GM23338 (cell line): Measurements from ENCODE around the gene PHC1. TPM values are rescaled to one million over a fixed set of nuclear protein-coding genes. Genes with fewer than 3 reads are reported as not detected.

Experiments used
- ATAC-seq: fragments of 200-7000 bp; cut with Tn5 transposase; 3 replicates; pipeline ENCODE4 v1.9.1; 2020
- DNase-seq: peaks from one replicate; pipeline ENCODE4 v3.0.0-alpha.2; 2015; ENCODE audit warnings: low spot score
- H2AFZ ChIP-seq: fragments of 200-600 bp; sonication (generic); 2 replicates; pipeline ENCODE4 v1.8.0; 2016; ENCODE audit warnings: antibody characterized with exemption, mild to moderate bottlenecking, moderate library complexity
- H3F3A ChIP-seq: fragments of 200-600 bp; sonication (generic); replicated peaks from 2 replicates; pipeline ENCODE4 v1.8.0; 2017; ENCODE audit warnings: antibody characterized with exemption, mixed run types, low read depth
- H3K27ac ChIP-seq: fragments of 200-600 bp; sonication (generic); 2 replicates; pipeline ENCODE4 v1.6.1; 2016; ENCODE audit warnings: low read depth
- H3K27me3 ChIP-seq: fragments of 200-600 bp; sonication (generic); 2 replicates; pipeline ENCODE4 v1.8.0; 2016; ENCODE audit warnings: mild to moderate bottlenecking, mixed run types, moderate library complexity; ENCODE audit not compliant: insufficient read depth
- H3K36me3 ChIP-seq: fragments of 200-600 bp; sonication (generic); 2 replicates; pipeline ENCODE4 v1.8.0; 2016; ENCODE audit warnings: mild to moderate bottlenecking; ENCODE audit not compliant: insufficient read depth
- H3K4me1 ChIP-seq: fragments of 200-600 bp; sonication (generic); 2 replicates; pipeline ENCODE4 v1.8.0; 2016; ENCODE audit warnings: mild to moderate bottlenecking, moderate library complexity; ENCODE audit not compliant: insufficient read depth
- H3K4me2 ChIP-seq: fragments of 200-600 bp; sonication (generic); 2 replicates; pipeline ENCODE4 v1.7.1; 2017; ENCODE audit warnings: mixed run types
- H3K4me3 ChIP-seq: fragments of 200-600 bp; sonication (generic); 2 replicates; pipeline ENCODE4 v1.6.1; 2016; ENCODE audit warnings: mixed run types
- H3K79me2 ChIP-seq: fragments of 200-600 bp; sonication (generic); replicated peaks from 2 replicates; pipeline ENCODE4 v1.8.0; 2017; ENCODE audit warnings: mild to moderate bottlenecking; ENCODE audit not compliant: insufficient read depth
- H3K9me2 ChIP-seq: fragments of 200-600 bp; sonication (generic); 2 replicates; pipeline ENCODE4 v1.8.0; 2017; ENCODE audit not compliant: insufficient read depth
- H4K20me1 ChIP-seq: fragments of 200-600 bp; sonication (generic); replicated peaks from 2 replicates; pipeline ENCODE4 v1.8.0; 2017; ENCODE audit warnings: mild to moderate bottlenecking; ENCODE audit not compliant: insufficient read depth
- H3K27ac Mint-ChIP-seq: 2 replicates; pipeline ENCODE4 v1.8.0; 2020; ENCODE audit warnings: inconsistent platforms, mild to moderate bottlenecking, moderate library complexity, mixed read lengths
- H3K27me3 Mint-ChIP-seq: 3 replicates; pipeline ENCODE4 v1.8.0; 2022; ENCODE audit warnings: low read depth, mild to moderate bottlenecking, moderate library complexity, mixed read lengths, inconsistent platforms; ENCODE audit not compliant: insufficient read depth, poor library complexity
- H3K36me3 Mint-ChIP-seq: 3 replicates; pipeline ENCODE4 v1.8.0; 2021; ENCODE audit warnings: low read depth, mild to moderate bottlenecking, inconsistent platforms, moderate library complexity, mixed read lengths
- H3K4me1 Mint-ChIP-seq: 3 replicates; pipeline ENCODE4 v1.8.0; 2020; ENCODE audit warnings: mild to moderate bottlenecking, inconsistent platforms, mixed read lengths
- H3K4me3 Mint-ChIP-seq: 3 replicates; pipeline ENCODE4 v1.8.0; 2021; ENCODE audit warnings: moderate library complexity, mild to moderate bottlenecking, inconsistent platforms, mixed read lengths
- H3K9me3 Mint-ChIP-seq: 3 replicates; pipeline ENCODE4 v1.8.0; 2020; ENCODE audit warnings: moderate library complexity, mild to moderate bottlenecking, inconsistent platforms, mixed read lengths
- CREB1 ChIP-seq: fragments of 250-450 bp; sonication (Bioruptor Pico); IDR thresholded peaks from 2 replicates; pipeline ENCODE4 v1.5.0; 2020; ENCODE audit warnings: low read depth, mild to moderate bottlenecking, moderate library complexity
- CTCF ChIP-seq, 2 experiments: fragments of 200-600 bp in 1 of 2; sonication (generic) in 1 of 2; conservative IDR thresholded peaks; 2 replicates each; pipeline versions ENCODE4 v1.5.1 to v1.6.1; 2016 to 2017; ENCODE audit warnings: antibody characterized with exemption in 2 of 2, low read depth in 2 of 2, mild to moderate bottlenecking in 2 of 2, moderate library complexity in 1 of 2
- EZH2 ChIP-seq: fragments of 200-600 bp; sonication (generic); IDR thresholded peaks from one replicate; pipeline ENCODE4 v1.8.0; 2017; ENCODE audit warnings: antibody characterized with exemption, mild to moderate bottlenecking, low read depth; ENCODE audit not compliant: unreplicated experiment
- EZH2phosphoT487 ChIP-seq: fragments of 200-600 bp; sonication (generic); IDR thresholded peaks from one replicate; pipeline ENCODE4 v1.8.1; 2018; ENCODE audit warnings: antibody characterized with exemption; ENCODE audit not compliant: unreplicated experiment
- JUNB ChIP-seq: IDR thresholded peaks from one replicate; pipeline ENCODE4 v1.6.1; 2016; ENCODE audit warnings: antibody characterized with exemption; ENCODE audit not compliant: unreplicated experiment
- NANOG ChIP-seq: IDR thresholded peaks from 2 replicates; pipeline ENCODE4 v1.6.1; 2016; ENCODE audit warnings: antibody characterized with exemption, borderline replicate concordance
- POLR2AphosphoS5 ChIP-seq: IDR thresholded peaks from 2 replicates; pipeline ENCODE4 v1.6.1; 2016; ENCODE audit warnings: antibody characterized with exemption, low read depth
- REST ChIP-seq: IDR thresholded peaks from one replicate; pipeline ENCODE4 v1.6.1; 2018; ENCODE audit warnings: antibody characterized with exemption; ENCODE audit not compliant: unreplicated experiment
- STAT1 ChIP-seq: IDR thresholded peaks from one replicate; pipeline ENCODE4 v1.6.1; 2016; ENCODE audit warnings: antibody characterized with exemption; ENCODE audit not compliant: unreplicated experiment
- ZNF331 ChIP-seq: fragments of 250-450 bp; sonication (Bioruptor Pico); IDR thresholded peaks from 2 replicates; pipeline ENCODE4 v1.5.0; 2020; ENCODE audit warnings: low read depth, mild to moderate bottlenecking, moderate library complexity
- polyA plus RNA-seq: library from polyadenylated mRNA; unstranded; fragments of >200 nt; fragmentation: Nextera tagmentation; extraction: Ambion mirVana; gene quantifications from 2 replicates; pipeline ENCODE4 v1.2.1, GENCODE V29; 2016
- total RNA-seq: library from RNA; depleted of rRNA; stranded (reverse); fragments of >200 nt; shearing (Covaris generic); gene quantifications from 2 replicates; pipeline ENCODE4 v1.2.3, GENCODE V29; 2014
- TF ChIP-seq, protein P1 (sequence below): IDR thresholded peaks from 2 replicates; pipeline ENCODE4 v1.6.1; 2016; ENCODE audit warnings: antibody characterized with exemption

PHC1 gene
- total and polyA plus RNA-seq, 2 experiments from 2014 or later: 303 to 1,069 TPM

GRCh38 chr12:8909752-8910151 lies 4.6 kb upstream of the PHC1 start:
- peaks cover 60% of the 10 kb centered on the region for H3K4me1 Mint-ChIP-seq
- H3K27ac ChIP-seq: peak overlapping the region; percentile 95
- DNase-seq (no peak), ATAC-seq (no peak)
- peaks cover 10% of the 10 kb centered on the region; the same call in 2 of the 3 replicates for H3K36me3 Mint-ChIP-seq
- peaks cover 6% of the 10 kb centered on the region; the same call in 1 of the 2 replicates for H3F3A ChIP-seq
- H3K79me2 ChIP-seq: peaks cover under 1% of the 10 kb centered on the region
- no peaks in the 10 kb centered on the region for H4K20me1 ChIP-seq
- H3K4me3 Mint-ChIP-seq: no peak overlapping the region
- no peaks in the 10 kb centered on the region for H3K27me3 ChIP-seq
- TF ChIP-seq POLR2AphosphoS5 (no peak), REST (no peak), ZNF331 (no peak), EZH2phosphoT487 (no peak), CREB1 (CRISPR knock-in tag) (no peak), JUNB (no peak), NANOG (no peak), STAT1 (no peak), CTCF (conservative IDR thresholded peaks at IDR 0.05; ENCODE audit: low read depth in 2 of 2) (no peak), EZH2 (no peak)
- TF ChIP-seq, protein P1, sequence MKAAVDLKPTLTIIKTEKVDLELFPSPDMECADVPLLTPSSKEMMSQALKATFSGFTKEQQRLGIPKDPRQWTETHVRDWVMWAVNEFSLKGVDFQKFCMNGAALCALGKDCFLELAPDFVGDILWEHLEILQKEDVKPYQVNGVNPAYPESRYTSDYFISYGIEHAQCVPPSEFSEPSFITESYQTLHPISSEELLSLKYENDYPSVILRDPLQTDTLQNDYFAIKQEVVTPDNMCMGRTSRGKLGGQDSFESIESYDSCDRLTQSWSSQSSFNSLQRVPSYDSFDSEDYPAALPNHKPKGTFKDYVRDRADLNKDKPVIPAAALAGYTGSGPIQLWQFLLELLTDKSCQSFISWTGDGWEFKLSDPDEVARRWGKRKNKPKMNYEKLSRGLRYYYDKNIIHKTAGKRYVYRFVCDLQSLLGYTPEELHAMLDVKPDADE: no peak
- peaks cover 13% of the 10 kb centered on the region for H3K27me3 Mint-ChIP-seq
- 0 out of 2 replicates have a peak overlapping the region, but pooled peaks have one; percentile 18 for H3K4me2 ChIP-seq
- H3K27ac Mint-ChIP-seq: peak overlapping the region; percentile 99
- H3K9me2 ChIP-seq: no peaks in the 10 kb centered on the region
- H3K9me3 Mint-ChIP-seq: no peaks in the 10 kb centered on the region; the same call in 1 of the 3 replicates
- H3K4me3 ChIP-seq: no peak overlapping the region
- H3K36me3 ChIP-seq: no peaks in the 10 kb centered on the region
- H3K4me1 ChIP-seq: peaks cover 36% of the 10 kb centered on the region
- no peak overlapping the region for H2AFZ ChIP-seq
